Neural progenitor cell (in vitro differentiated cells): ENCODE results near the gene HSF2. TPM values are rescaled to one million over a fixed set of nuclear protein-coding genes. Genes with fewer than 3 reads are reported as not detected.
"Not testable (repeated sequence)": the region's sequence is repeated elsewhere in the genome, so short reads cannot be mapped to it uniquely, and the experiment has no call there.

Source experiments
- DNase-seq: peaks from one replicate; pipeline ENCODE4 v3.0.0-alpha.2; 2016; ENCODE audit warnings: low spot score
- H2AFZ ChIP-seq: fragments of 200-600 bp; sonication (generic); replicated peaks from 2 replicates; pipeline ENCODE4 v1.6.1; 2016; ENCODE audit warnings: antibody characterized with exemption
- H3F3A ChIP-seq: fragments of 200-600 bp; sonication (generic); 2 replicates; pipeline ENCODE4 v1.6.1; 2016; ENCODE audit warnings: antibody characterized with exemption, low read depth
- H3K27ac ChIP-seq: fragments of 200-600 bp; sonication (generic); 2 replicates; pipeline ENCODE4 v1.5.1; 2016; ENCODE audit warnings: mild to moderate bottlenecking
- H3K27me3 ChIP-seq: fragments of 200-600 bp; sonication (generic); 2 replicates; pipeline ENCODE4 v1.6.1; 2016; ENCODE audit warnings: mild to moderate bottlenecking, moderate library complexity
- H3K36me3 ChIP-seq: fragments of 200-600 bp; sonication (generic); 2 replicates; pipeline ENCODE4 v1.5.1; 2016
- H3K4me1 ChIP-seq: fragments of 200-600 bp; sonication (generic); 2 replicates; pipeline ENCODE4 v1.6.1; 2016; ENCODE audit warnings: mixed run types
- H3K4me2 ChIP-seq: fragments of 200-600 bp; sonication (generic); 2 replicates; pipeline ENCODE4 v1.6.1; 2016
- H3K4me3 ChIP-seq: fragments of 200-600 bp; sonication (generic); 2 replicates; pipeline ENCODE4 v1.5.1; 2016
- H3K79me2 ChIP-seq: fragments of 200-600 bp; sonication (generic); 2 replicates; pipeline ENCODE4 v1.6.1; 2016; ENCODE audit warnings: low read depth
- H3K9ac ChIP-seq: fragments of 200-600 bp; sonication (generic); 2 replicates; pipeline ENCODE4 v1.6.1; 2016
- H3K9me3 ChIP-seq: fragments of 200-600 bp; sonication (generic); 2 replicates; pipeline ENCODE4 v1.5.1; 2016; ENCODE audit warnings: low read depth
- H4K20me1 ChIP-seq: fragments of 200-600 bp; sonication (generic); 2 replicates; pipeline ENCODE4 v1.6.1; 2016; ENCODE audit warnings: low read depth
- H3K27ac Mint-ChIP-seq: 3 replicates; pipeline ENCODE4 v1.8.0; 2021; ENCODE audit warnings: mixed read lengths
- H3K27me3 Mint-ChIP-seq: 2 replicates; pipeline ENCODE4 v1.8.0; 2022; ENCODE audit warnings: low read depth, mild to moderate bottlenecking, inconsistent platforms, moderate library complexity, mixed read lengths; ENCODE audit not compliant: insufficient read depth
- H3K36me3 Mint-ChIP-seq: 3 replicates; pipeline ENCODE4 v1.8.0; 2021; ENCODE audit warnings: mixed read lengths
- H3K4me1 Mint-ChIP-seq: 3 replicates; pipeline ENCODE4 v1.8.0; 2021; ENCODE audit warnings: mixed read lengths
- H3K4me3 Mint-ChIP-seq: 3 replicates; pipeline ENCODE4 v1.8.0; 2021; ENCODE audit warnings: mild to moderate bottlenecking, moderate library complexity, mixed read lengths
- H3K9me3 Mint-ChIP-seq: 3 replicates; pipeline ENCODE4 v1.8.0; 2020; ENCODE audit warnings: mixed read lengths
- EZH2 ChIP-seq: fragments of 200-600 bp; sonication (generic); IDR thresholded peaks from 2 replicates; pipeline ENCODE4 v1.6.1; 2017; ENCODE audit warnings: antibody characterized with exemption, mild to moderate bottlenecking, moderate library complexity
- EZH2phosphoT487 ChIP-seq: fragments of 200-600 bp; sonication (generic); IDR thresholded peaks from 2 replicates; pipeline ENCODE4 v1.6.1; 2017; ENCODE audit warnings: antibody characterized with exemption
- total RNA-seq: library from RNA; depleted of rRNA; stranded (reverse); fragments of >200 nt; gene quantifications from 2 replicates; pipeline ENCODE4 v1.2.3, GENCODE V29; 2015; ENCODE audit warnings: low replicate concordance
- TF ChIP-seq, protein P1 (sequence below): fragments of 200-600 bp; sonication (generic); IDR thresholded peaks from 2 replicates; pipeline ENCODE4 v1.5.1; 2017; ENCODE audit warnings: antibody characterized with exemption, mild to moderate bottlenecking

The HSF2 gene
- total RNA-seq, 1 donor from 2014 or later = 135 TPM

DNA sequence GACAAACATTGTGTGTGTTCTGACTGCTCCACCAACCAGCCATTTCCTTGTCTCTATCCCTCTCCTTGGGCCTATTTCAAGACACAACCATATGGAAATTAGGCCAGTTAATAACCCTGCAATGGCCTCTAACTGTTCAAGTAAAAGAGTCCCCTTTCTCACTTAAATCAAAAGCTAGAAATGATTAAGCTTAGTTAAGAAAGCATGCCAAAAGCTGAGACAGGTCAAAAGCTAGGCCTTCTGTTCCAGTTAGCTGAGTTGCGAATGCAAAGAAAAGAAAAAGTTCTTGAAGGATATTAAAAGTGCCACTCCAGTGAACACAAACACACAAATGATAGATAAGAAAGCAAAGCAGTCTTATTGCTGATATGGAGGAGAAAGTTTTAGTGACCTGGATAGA is 49.6 kb downstream of the HSF2 start:
- Histone ChIP-seq H3K4me3 (no peak overlapping the region), H3K9me3 (no peaks in the 10 kb centered on the region), H3K4me1 (no peaks in the 10 kb centered on the region), H3K36me3 (peaks cover 32% of the 10 kb centered on the region), H2AFZ (no peak overlapping the region), H3K9ac (no peak overlapping the region), H3K79me2 (no peaks in the 10 kb centered on the region), H4K20me1 (no peaks in the 10 kb centered on the region), H3K27ac (no peak overlapping the region), H3K4me2 (no peak overlapping the region), H3F3A (no peaks in the 10 kb centered on the region), H3K27me3 (no peaks in the 10 kb centered on the region)
- no peaks in the 10 kb centered on the region for H3K4me1 Mint-ChIP-seq
- H3K4me3 Mint-ChIP-seq = no peak overlapping the region
- DNase-seq = no peak
- no peaks in the 10 kb centered on the region for H3K9me3 Mint-ChIP-seq
- H3K36me3 Mint-ChIP-seq = peaks cover 30% of the 10 kb centered on the region
- H3K27ac Mint-ChIP-seq = no peak overlapping the region
- TF ChIP-seq EZH2phosphoT487 (no peak), EZH2 (no peak)
- TF ChIP-seq, protein P1, sequence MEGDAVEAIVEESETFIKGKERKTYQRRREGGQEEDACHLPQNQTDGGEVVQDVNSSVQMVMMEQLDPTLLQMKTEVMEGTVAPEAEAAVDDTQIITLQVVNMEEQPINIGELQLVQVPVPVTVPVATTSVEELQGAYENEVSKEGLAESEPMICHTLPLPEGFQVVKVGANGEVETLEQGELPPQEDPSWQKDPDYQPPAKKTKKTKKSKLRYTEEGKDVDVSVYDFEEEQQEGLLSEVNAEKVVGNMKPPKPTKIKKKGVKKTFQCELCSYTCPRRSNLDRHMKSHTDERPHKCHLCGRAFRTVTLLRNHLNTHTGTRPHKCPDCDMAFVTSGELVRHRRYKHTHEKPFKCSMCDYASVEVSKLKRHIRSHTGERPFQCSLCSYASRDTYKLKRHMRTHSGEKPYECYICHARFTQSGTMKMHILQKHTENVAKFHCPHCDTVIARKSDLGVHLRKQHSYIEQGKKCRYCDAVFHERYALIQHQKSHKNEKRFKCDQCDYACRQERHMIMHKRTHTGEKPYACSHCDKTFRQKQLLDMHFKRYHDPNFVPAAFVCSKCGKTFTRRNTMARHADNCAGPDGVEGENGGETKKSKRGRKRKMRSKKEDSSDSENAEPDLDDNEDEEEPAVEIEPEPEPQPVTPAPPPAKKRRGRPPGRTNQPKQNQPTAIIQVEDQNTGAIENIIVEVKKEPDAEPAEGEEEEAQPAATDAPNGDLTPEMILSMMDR = no peak
- no peaks in the 10 kb centered on the region for H3K27me3 Mint-ChIP-seq

DNA sequence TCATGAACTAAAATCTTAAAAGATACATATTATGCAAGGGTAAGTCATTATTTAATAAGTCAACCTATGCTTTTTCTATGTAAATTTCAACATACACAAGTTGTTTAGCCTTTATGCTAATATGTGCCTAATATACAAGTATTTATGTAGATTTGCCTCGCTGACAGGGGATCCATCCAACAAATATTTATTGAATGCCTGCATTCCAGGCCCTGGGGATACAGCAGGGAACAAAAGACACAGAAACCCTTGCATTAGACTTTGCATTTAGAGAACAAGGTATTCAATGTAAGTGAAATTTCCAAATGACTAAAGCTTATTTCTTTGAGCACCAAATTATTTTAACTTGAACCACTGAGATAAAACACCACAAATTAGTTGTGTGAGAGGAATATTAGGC is 53.1 kb downstream of the HSF2 start:
- Histone ChIP-seq H4K20me1 (no peaks in the 10 kb centered on the region), H3K4me1 (no peaks in the 10 kb centered on the region), H3K9ac (no peak overlapping the region), H3K4me2 (no peak overlapping the region), H3K27ac (no peak overlapping the region), H3K27me3 (no peaks in the 10 kb centered on the region), H3K36me3 (peaks cover 37% of the 10 kb centered on the region), H3K9me3 (no peaks in the 10 kb centered on the region), H2AFZ (no peak overlapping the region), H3K79me2 (no peaks in the 10 kb centered on the region), H3F3A (no peaks in the 10 kb centered on the region), H3K4me3 (no peak overlapping the region)
- no peaks in the 10 kb centered on the region for H3K9me3 Mint-ChIP-seq
- H3K27ac Mint-ChIP-seq = no peak overlapping the region
- H3K4me1 Mint-ChIP-seq = no peaks in the 10 kb centered on the region
- H3K27me3 Mint-ChIP-seq = no peaks in the 10 kb centered on the region
- TF ChIP-seq EZH2 = no peak
- H3K4me3 Mint-ChIP-seq = no peak overlapping the region
- no peak for DNase-seq
- H3K36me3 Mint-ChIP-seq = peaks cover 37% of the 10 kb centered on the region

DNA sequence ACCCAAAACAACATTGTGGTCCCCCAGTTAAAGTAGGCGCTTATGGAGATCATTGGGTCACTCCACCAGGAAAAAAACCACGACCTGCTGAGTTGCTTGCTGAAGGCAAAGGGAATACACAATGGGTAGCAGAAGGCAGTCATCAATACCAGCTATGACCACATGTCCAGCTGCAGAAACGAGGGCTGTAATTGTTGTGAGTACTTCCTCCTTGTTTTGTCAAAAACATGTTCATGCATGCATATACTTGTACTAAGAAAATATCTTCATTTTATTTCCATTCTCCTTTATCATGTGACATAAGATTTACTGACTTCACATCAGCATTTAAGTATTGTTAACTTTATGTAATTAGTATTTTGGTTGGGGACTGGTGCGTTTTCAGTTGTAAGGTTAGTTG is 55.2 kb downstream of the HSF2 start:
- H3K4me3 Mint-ChIP-seq = no peak overlapping the region
- Histone ChIP-seq H2AFZ (no peak overlapping the region), H3K9me3 (no peaks in the 10 kb centered on the region), H3K27me3 (no peaks in the 10 kb centered on the region), H3K36me3 (peaks cover 37% of the 10 kb centered on the region), H3K4me1 (peaks cover 4% of the 10 kb centered on the region), H3K27ac (no peak overlapping the region), H4K20me1 (peaks cover 17% of the 10 kb centered on the region), H3F3A (no peaks in the 10 kb centered on the region), H3K4me2 (no peak overlapping the region), H3K4me3 (no peak overlapping the region), H3K9ac (no peak overlapping the region), H3K79me2 (peaks cover 20% of the 10 kb centered on the region)
- no peaks in the 10 kb centered on the region for H3K27me3 Mint-ChIP-seq
- H3K36me3 Mint-ChIP-seq = peaks cover 30% of the 10 kb centered on the region
- no peak overlapping the region for H3K27ac Mint-ChIP-seq
- H3K4me1 Mint-ChIP-seq = peaks cover 11% of the 10 kb centered on the region
- DNase-seq = no peak
- TF ChIP-seq EZH2phosphoT487 (no peak), EZH2 (no peak)
- TF ChIP-seq, protein P1 = no peak
- H3K9me3 Mint-ChIP-seq = no peaks in the 10 kb centered on the region

DNA sequence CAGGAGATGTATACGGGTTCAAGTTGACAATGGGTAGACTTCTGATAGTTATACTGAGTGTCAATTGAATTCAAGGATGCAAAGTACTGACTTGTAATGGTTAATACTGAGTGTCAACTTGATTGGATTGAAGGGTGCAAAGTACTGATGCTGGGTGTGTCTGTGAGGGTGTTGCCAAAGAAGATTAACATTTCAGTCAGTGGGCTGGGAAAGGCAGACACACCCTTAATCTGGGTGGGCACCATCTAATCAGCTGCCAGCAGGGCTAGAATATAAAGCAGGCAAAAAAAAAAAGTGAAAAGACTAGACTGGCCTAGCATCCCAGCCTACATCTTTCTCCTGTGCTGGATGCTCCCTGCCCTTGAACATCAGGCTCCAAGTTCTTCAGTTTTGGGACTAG is 55.7 kb downstream of the HSF2 start:
- Histone ChIP-seq H3K79me2 (peaks cover 24% of the 10 kb centered on the region), H4K20me1 (peaks cover 21% of the 10 kb centered on the region), H3K36me3 (peaks cover 37% of the 10 kb centered on the region)
- not testable (repeated sequence) for H3K27ac ChIP-seq, H3K27me3 ChIP-seq, H3K9me3 ChIP-seq, H3K9me3 Mint-ChIP-seq, H3K4me2 ChIP-seq, H3K27ac Mint-ChIP-seq, H3K9ac ChIP-seq, H3K4me1 ChIP-seq, H2AFZ ChIP-seq, DNase-seq, H3K27me3 Mint-ChIP-seq, H3K4me3 ChIP-seq, H3K4me3 Mint-ChIP-seq, H3F3A ChIP-seq
- H3K36me3 Mint-ChIP-seq = peaks cover 30% of the 10 kb centered on the region
- peaks cover 12% of the 10 kb centered on the region for H3K4me1 Mint-ChIP-seq
